Lung (tissue), 12 donors: ENCODE measurements around the gene PALM3. TPM values are rescaled to one million over a fixed set of nuclear protein-coding genes. Genes with fewer than 3 reads are reported as not detected.

Experiments used
- ATAC-seq: fragments of 200-7000 bp; cut with Tn5 transposase; one replicate; pipeline ENCODE4 v1.9.1; 2020; ENCODE audit warnings: moderate number of reproducible peaks; ENCODE audit not compliant: insufficient read depth, low FRiP score
- DNase-seq, 3 donors: peaks; one replicate each; pipeline ENCODE4 v3.0.0-alpha.2; 2013 to 2017
- H3K27ac ChIP-seq, 2 donors: one replicate each; pipeline ENCODE4 v1.5.1; 2013; ENCODE audit warnings: mild to moderate bottlenecking in 2 of 2, moderate library complexity in 2 of 2, control low read depth in 1 of 2, inconsistent platforms in 1 of 2, low read depth in 1 of 2, low read length in 1 of 2
- H3K27me3 ChIP-seq, 3 donors: one replicate each; pipeline ENCODE4 v1.5.1; 2013; ENCODE audit warnings: low read length in 2 of 3; ENCODE audit not compliant: control insufficient read depth in 3 of 3, insufficient read depth in 3 of 3
- H3K36me3 ChIP-seq, 4 donors: one replicate each; pipeline ENCODE4 v1.5.1; 2013; ENCODE audit warnings: low read length in 4 of 4, mild to moderate bottlenecking in 1 of 4, moderate library complexity in 1 of 4; ENCODE audit not compliant: control insufficient read depth in 4 of 4, insufficient read depth in 4 of 4
- H3K4me1 ChIP-seq, 5 donors: one replicate each; pipeline ENCODE4 v1.5.1; 2013; ENCODE audit warnings: low read length in 5 of 5, mild to moderate bottlenecking in 2 of 5, moderate library complexity in 1 of 5; ENCODE audit not compliant: control insufficient read depth in 5 of 5, insufficient read depth in 5 of 5
- H3K4me3 ChIP-seq: one replicate; pipeline ENCODE4 v1.5.1; 2013; ENCODE audit warnings: mild to moderate bottlenecking, control low read depth, moderate library complexity
- H3K9ac ChIP-seq, 2 donors: one replicate each; pipeline ENCODE4 v1.5.1; 2013; ENCODE audit warnings: low read length in 2 of 2, control low read depth in 1 of 2; ENCODE audit not compliant: insufficient read depth in 1 of 2
- H3K9me3 ChIP-seq, 4 donors: one replicate each; pipeline ENCODE4 v1.5.1; 2013; ENCODE audit warnings: low read length in 3 of 4, mild to moderate bottlenecking in 1 of 4, moderate library complexity in 1 of 4; ENCODE audit not compliant: control insufficient read depth in 4 of 4, insufficient read depth in 3 of 4
- WGBS, 2 donors: extraction: QIAGEN DNeasy Blood & Tissue Kit; methylation state at CpG; one replicate each; pipeline ENCODE4 v1.1.7; 2013; 5-methylcytosine and 5-hydroxymethylcytosine counted together
- polyA plus RNA-seq, 2 donors: library from polyadenylated mRNA; stranded (reverse); fragments of 200-250 nt; gene quantifications; one replicate each; pipeline ENCODE4 v1.2.1, GENCODE V29; 2013
- total RNA-seq, 2 donors: library from RNA; depleted of rRNA in 1 of 2; stranded (reverse); fragments of >200 nt in 1 of 2; gene quantifications; one replicate each; pipeline ENCODE4 v1.2.1, GENCODE V29; 2014 to 2021
- TF ChIP-seq, protein P1 (sequence below): IDR thresholded peaks from 2 replicates; pipeline ENCODE4 v1.5.1; 2012; ENCODE audit warnings: mild to moderate bottlenecking; ENCODE audit errors: control extremely low read depth, extremely low read depth
- donor health status: control.
- donor health status: control.
- donor health status: Bipolar disorder and iron deficiency.
- donor health status: healthy.
- donor health status: DM: yes; HTN: yes; CAD: no.

PALM3 gene
- total and polyA plus RNA-seq, 4 donors = 0.71 to 20.6 (median 8.4) TPM

- no peaks in the 10 kb centered on the region for H3K4me1 ChIP-seq
- H3K4me3 ChIP-seq = no peak overlapping the region
- no peaks in the 10 kb centered on the region for H3K27me3 ChIP-seq
- DNase-seq (no peak), ATAC-seq (no peak)
- 90 to 91% methylated on average over 7 of the region's 7 CpGs for WGBS, 2 donors
- peaks cover 0 to 9% (median 2%) of the 10 kb centered on the region in 4 donors for H3K9me3 ChIP-seq
- H3K27ac ChIP-seq = no peak overlapping the region
- TF ChIP-seq, protein P1, sequence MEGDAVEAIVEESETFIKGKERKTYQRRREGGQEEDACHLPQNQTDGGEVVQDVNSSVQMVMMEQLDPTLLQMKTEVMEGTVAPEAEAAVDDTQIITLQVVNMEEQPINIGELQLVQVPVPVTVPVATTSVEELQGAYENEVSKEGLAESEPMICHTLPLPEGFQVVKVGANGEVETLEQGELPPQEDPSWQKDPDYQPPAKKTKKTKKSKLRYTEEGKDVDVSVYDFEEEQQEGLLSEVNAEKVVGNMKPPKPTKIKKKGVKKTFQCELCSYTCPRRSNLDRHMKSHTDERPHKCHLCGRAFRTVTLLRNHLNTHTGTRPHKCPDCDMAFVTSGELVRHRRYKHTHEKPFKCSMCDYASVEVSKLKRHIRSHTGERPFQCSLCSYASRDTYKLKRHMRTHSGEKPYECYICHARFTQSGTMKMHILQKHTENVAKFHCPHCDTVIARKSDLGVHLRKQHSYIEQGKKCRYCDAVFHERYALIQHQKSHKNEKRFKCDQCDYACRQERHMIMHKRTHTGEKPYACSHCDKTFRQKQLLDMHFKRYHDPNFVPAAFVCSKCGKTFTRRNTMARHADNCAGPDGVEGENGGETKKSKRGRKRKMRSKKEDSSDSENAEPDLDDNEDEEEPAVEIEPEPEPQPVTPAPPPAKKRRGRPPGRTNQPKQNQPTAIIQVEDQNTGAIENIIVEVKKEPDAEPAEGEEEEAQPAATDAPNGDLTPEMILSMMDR = no peak
- no peak overlapping the region for H3K9ac ChIP-seq
- peaks cover 14 to 28% (median 17%) of the 10 kb centered on the region in 4 donors for H3K36me3 ChIP-seq
These were observed 33.0 kb upstream of the PALM3 start for GRCh38 chr19:14094854-14095253.

DNA sequence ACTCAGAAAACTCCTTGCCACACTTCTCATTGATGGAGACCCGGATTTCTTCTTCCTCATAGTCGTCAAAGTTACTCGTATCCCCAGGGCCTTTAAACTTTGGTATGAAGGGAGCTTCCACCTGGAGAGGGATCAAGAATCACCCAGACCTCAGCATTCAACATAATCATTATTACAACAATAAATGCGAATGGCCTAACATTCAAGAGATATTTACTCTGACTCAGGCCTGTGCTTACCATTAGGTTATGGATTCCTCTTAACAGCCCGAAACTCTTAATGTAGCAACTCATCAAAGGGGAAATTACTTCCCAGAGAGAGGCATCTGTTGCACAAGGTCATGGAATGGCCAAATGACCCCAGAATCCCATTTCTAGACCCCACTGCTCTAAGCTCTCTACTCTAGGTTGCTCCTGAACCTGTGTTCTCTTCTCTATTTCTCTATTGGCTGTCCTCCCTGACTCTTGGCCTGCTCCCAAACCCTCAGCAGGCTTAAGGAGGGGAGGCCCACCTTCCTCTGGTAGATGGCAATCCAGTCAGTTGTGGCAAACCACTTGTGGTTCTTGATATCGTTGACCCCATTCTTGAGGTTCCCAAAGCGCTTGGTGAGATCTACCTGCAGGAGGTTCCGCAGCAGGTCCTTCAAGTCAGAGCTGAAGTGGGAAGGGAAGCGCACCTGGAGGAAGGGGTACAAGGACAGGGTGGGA, 31.4 kb upstream of the PALM3 start:
- TF ChIP-seq, protein P1 = no peak
- DNase-seq (no peak), ATAC-seq (no peak)
- Histone ChIP-seq H3K4me1 (peaks cover 0 to 9% (median 0%) of the 10 kb centered on the region in 5 donors), H3K4me3 (no peak overlapping the region), H3K27ac (no peak overlapping the region), H3K9me3 (peaks cover 0 to 9% (median 2%) of the 10 kb centered on the region in 4 donors), H3K27me3 (no peaks in the 10 kb centered on the region), H3K9ac (no peak overlapping the region), H3K36me3 (peaks cover 11 to 32% (median 20%) of the 10 kb centered on the region in 4 donors)
- WGBS, 2 donors = 87 to 89% methylated on average over 9 of the region's 9 CpGs

- ATAC-seq = no peak
- Histone ChIP-seq H3K9ac (peak overlapping the region in 1 of 2 donors; percentile 71), H3K4me1 (peaks cover 0 to 9% (median 0%) of the 10 kb centered on the region in 5 donors), H3K27ac (peak overlapping the region in 1 of 2 donors; percentile 21), H3K9me3 (peaks cover 0 to 9% (median 2%) of the 10 kb centered on the region in 4 donors), H3K27me3 (no peaks in the 10 kb centered on the region), H3K36me3 (peaks cover 7 to 27% (median 15%) of the 10 kb centered on the region in 4 donors), H3K4me3 (no peak overlapping the region)
- peak; percentile 37 to 48 (median 40) for DNase-seq
- WGBS, 2 donors = 11 to 19% methylated on average over 14 to 15 of the region's 15 CpGs
- TF ChIP-seq, protein P1 = no peak
These were observed 30.1 kb upstream of the PALM3 start for GRCh38 chr19:14091813-14092462.
